HT-29 (cell line): ENCODE measurements around the gene ZC3H10. TPM values are rescaled to one million over a fixed set of nuclear protein-coding genes. Genes with fewer than 3 reads are reported as not detected.

Source experiments
- DNase-seq: peaks from one replicate; pipeline ENCODE4 v3.0.0-alpha.2; 2015; ENCODE audit warnings: low spot score
- total RNA-seq: library from RNA; depleted of rRNA; stranded (reverse); fragments of >200 nt; shearing (Covaris generic); gene quantifications from 2 replicates; pipeline ENCODE4 v1.2.3, GENCODE V29; 2014

The ZC3H10 gene
- total RNA-seq, 1 experiment from 2014 or later: 4.1 TPM

DNA sequence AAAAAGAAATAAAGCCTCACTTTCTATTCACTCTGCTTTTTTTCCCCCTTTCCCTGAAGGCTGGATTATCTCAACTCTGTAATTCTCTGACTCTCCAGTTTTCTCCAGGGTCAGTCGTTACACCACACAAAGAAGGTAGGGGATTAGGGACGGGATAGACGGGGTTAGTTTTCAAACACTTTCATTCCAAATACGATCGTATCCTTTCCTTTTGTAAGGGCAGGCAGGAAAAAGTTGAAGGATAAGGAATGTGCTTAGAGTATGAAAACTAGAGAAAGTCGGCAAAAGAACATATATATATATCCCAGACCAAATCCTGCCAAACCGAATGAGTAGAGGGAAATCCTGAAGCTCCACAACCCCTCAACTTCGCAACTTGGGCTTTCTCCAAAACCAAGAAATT lies 9.4 kb downstream of the ZC3H10 start:
- no peak for DNase-seq

- DNase-seq: peak; percentile 99
These were observed 10.0 kb downstream of the ZC3H10 start, which contains the start of gene ESYT1 for GRCh38 chr12:56127888-56128669. Gene ESYT1, plus strand, starts transcription at chr12:56128267. Its CDS starts 53 bp downstream, at chr12:56128320.

DNA sequence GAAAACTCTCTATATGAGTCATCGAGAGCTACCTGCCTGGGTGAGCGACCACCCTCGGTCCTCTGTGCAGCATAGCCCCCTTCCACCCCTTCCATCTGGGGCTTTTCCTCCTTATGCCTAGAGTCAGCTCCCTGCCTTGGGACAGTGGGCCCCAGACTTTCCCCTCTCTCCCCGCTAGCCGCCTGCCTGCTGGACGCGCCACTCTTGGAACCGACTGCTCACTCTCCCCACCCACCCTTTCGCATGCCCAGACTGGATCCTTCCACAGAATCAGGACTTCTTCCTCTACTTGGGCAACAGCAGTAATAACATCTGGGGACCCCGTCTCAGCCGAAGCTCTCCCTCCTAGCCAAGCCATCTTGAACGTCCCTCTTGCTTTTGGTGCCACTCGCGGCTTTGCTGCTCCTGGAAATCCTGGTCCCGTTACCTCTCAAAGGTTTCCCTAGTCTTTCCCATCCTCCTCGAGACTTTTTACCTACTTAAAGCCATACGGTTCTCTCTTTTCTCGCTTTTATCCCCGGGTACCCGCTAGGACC lies 10.7 kb downstream of the ZC3H10 start:
- DNase-seq: peak; percentile 50

DNA sequence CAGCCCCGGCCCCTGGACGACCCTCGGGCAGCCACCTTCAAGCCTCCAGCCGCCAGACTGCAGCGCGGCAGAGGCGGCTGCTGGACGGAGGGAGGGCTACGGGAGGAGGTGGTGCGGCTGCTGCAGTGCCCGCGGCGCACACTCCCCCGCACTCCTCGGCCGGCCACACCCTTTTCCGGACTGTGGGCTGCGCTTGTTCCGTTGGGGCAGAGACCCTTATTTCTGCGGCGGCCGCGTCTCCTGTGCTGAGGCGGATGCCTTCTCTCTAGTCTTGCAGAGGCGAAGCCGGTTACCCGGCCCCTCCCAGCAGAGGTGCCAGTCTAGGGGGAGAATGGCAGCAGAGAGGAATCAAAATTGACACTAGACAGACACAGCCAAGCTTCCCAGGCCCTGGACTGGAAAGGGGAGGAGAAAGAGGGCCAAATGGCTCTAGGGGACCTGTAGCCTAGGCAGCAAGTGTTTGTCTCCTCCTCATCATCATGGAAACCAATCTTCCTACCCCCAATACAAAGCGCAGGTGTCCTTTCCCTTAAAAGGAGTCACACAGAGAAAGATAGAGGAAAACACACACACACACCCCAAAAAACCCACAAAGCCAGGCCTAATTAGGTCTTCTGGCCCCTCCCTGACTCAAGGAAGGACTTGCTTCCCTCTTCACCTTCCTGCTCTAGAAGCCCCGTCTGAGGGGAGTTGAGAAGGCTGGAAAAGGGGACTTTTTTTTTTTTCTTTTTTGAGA lies 11.3 kb downstream of the ZC3H10 start:
- DNase-seq: no peak

DNA sequence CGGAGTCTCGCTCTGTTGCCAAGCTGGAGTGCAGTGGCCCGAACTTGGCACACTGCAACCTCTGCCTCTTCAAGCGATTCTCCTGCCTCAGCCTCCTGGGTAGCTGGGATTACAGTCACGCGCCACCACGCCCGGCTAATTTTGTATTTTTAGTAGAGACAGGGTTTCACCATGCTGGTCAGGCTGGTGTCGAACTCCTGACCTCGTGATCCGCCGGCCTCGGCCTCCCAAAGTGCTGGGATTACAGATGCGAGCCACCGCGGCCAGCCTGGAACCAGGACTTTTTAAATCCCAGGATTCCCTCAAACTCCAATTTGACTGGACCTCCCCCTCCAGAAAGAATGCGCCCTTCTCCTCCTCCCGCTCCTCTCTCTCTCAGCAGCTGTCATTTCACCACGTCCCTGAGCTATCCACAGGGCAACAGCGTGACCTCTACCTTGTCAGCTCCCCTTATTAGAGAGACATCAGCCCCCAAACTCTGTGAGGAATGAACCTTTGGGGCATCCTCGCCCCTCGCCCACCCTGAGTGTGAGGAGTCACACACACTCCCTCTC lies 12.0 kb downstream of the ZC3H10 start:
- no peak for DNase-seq

DNA sequence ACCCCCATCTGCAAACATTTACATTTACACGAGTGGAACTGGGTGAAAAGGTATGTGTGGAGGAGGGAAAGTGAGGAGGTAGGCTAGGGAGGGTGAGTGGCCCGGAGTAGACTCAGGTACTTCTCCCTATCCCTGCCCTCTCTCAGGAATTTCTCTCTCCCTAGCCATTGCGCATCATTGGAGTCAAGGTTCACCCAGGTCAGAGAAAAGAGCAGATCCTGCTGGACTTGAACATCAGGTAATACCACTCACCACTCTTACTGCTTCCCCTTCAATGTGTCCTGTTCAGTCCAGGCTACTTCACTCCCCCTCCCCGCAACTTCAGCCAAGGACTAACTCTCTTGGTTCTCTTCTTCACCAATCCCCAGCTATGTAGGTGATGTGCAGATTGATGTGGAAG lies 12.8 kb downstream of the ZC3H10 start:
- no peak for DNase-seq

DNA sequence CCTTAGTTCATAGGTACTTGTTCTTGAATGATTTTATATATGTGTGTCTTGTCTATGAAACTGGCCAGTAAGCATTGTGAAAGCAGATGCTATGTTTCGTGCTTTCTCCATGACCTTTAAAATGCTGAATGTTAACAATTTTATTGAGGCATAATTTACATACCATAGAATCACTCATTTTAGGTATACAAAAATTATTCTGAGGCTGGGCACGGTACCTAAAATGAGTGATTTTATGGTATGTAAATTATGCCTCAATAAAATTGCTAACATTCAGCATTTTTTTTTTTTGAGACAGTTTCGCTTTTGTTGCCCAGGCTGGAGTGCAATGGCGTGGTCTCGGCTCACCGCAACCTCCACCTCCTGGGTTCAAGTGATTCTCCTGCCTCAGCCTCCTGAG lies 16.8 kb downstream of the ZC3H10 start:
- DNase-seq: no peak

- no peak for DNase-seq
These were observed 19.9 kb downstream of the ZC3H10 start for GRCh38 chr12:56137853-56138571.

GRCh38 chr12:56141946-56142784 lies 24.1 kb downstream of the ZC3H10 start:
- DNase-seq: no peak

GRCh38 chr12:56143217-56143616 lies 25.2 kb downstream of the ZC3H10 start:
- no peak for DNase-seq

GRCh38 chr12:56143870-56144269 lies 25.8 kb downstream of the ZC3H10 start:
- no peak for DNase-seq

- no peak for DNase-seq
These were observed 27.2 kb downstream of the ZC3H10 start for GRCh38 chr12:56145217-56145616.

DNA sequence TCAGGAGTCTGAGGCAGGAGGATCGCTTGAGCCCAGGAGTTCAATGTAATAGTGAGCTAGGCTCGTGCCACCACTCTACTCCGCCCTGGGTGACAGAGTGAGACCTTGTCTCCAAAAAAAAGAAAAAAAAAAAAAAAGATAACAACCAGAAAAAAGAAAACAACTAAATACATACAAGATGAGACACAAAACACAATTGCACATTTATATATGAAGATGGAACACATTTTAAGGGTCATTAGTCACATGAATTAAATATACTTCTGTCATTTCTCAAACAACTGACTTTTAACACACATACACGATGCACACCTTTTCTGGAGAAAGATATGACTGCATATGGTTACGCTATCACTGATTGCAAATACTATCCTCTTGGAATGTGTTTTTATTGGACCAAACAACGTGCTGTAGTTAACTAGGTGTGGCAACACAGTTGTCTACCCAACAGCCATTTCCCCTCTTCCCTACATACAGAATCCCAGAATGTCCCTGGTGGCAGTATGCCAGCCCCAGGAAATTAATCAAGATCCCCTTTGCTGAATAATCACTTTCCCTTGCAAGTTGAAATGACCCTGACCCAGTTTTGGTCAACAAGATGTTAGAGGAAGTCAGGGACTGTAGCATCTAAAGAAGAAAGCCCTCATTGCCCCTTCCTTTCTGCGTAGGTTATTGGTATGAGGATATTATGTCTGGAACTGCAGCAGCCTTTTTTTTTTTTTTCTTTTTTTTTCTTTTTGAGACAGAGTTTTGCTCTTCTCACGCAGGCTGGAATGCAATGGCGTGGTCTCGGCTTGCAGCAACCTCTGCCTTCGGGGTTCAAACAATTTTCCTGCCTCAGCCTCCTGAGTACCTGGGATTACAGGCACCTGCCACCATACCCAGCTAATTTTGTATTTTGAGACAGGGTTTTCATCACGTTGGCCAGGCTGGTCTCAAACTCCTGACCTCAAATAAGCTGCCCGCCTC lies 28.7 kb downstream of the ZC3H10 start:
- no peak for DNase-seq

GRCh38 chr12:56150563-56150962 lies 32.5 kb downstream of the ZC3H10 start:
- no peak for DNase-seq

GRCh38 chr12:56151672-56152131 lies 33.6 kb downstream of the ZC3H10 start:
- peak; percentile 87 for DNase-seq

- peak; percentile 92 for DNase-seq
These were observed 34.2 kb downstream of the ZC3H10 start, which contains the start of gene MYL6B for GRCh38 chr12:56152132-56152755. Gene MYL6B, plus strand, starts transcription at chr12:56152587. Its CDS starts 1,332 bp downstream, at chr12:56153919.

DNA sequence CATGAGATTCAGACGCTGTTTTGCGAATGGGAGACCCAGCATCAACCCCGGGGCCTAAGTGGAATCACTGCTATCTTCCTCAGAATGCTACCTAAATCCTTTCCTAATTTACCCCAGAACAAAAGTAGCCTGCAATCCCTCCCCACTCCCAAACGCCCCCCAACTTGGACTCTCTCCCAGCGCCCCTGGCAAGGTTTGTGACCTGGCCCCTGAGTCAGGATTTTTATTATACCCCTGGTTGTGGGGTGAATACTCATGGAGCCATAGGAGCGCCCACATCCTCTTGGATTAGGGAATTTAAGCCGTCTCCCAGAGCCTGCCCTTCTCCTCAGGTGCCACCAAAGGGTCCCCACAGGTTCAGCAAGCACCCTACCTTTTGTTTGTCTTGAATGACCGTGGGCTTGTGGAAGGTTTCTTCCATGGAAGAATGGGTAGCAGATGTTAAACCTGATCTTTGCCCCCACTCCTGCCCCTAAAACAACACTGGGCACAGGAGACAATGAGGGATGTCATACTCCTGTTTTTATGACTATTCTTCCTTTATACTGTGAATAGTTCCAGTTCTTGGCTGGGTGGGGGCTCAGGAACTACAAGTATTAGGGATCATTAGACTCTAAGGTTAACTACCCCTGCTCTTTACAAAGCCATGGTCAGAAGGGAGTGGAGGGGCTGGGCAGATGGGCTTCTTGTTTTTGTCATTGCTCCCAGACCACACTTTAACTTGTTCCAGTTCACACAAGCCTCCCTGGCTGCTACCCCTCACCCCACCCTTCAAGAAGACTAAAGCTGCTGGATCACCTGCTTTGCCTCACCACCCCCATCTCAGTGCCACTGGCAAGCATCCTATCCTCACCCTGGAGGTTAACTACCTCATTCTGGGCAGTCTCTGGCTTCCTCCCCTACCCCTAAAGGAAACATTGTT lies 35.0 kb downstream of the ZC3H10 start:
- DNase-seq: no peak

DNA sequence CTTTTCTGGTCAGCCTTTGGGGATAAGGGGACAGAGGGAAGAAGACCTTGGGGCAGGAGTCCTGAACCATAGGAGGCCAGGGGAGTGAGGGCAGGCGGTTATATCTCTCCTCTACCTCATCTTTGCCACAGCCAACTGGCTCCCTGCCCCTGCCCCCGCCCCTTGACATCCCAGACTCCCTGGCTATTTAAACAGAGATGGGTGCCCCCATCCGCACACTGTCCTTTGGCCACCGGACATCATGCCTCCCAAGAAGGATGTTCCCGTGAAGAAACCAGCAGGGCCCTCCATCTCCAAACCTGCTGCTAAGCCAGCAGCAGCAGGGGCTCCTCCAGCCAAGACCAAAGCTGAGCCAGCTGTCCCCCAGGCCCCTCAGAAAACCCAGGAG lies 35.6 kb downstream of the ZC3H10 start:
- no peak for DNase-seq
